T47D (cell line): ENCODE measurements around the gene AMHR2.

ENCODE experiments used
- DNase-seq, 2 experiments: peaks; one replicate each; pipeline versions ENCODE4 v3.0.0 to v3.0.0-alpha.2; 2011 to 2012; ENCODE audit warnings: low read depth in 1 of 2, low spot score in 1 of 2
- JUND ChIP-seq: IDR thresholded peaks from 2 replicates; pipeline ENCODE4 v1.6.1; 2012; ENCODE audit warnings: low read depth
- in situ Hi-C: cut with HindIII; loops from 2 replicates; pipeline ENCODE4 v1.10.0; 2016; ENCODE audit warnings: low sequenced_read_pairs, low pct_unique_long_range_greater_than_20kb

Gene AMHR2

GRCh38 chr12:53465679-53466078, 42.0 kb downstream of the AMHR2 start:
- in situ Hi-C loops, result no loop called here
- no peak for TF ChIP-seq JUND
- no peak for DNase-seq

- no peak for TF ChIP-seq JUND
- DNase-seq, result no peak
- in situ Hi-C loops, result no loop called here
Observed at GRCh38 chr12:53466640-53467039, 43.0 kb downstream of the AMHR2 start.

GRCh38 chr12:53467082-53467481, 43.4 kb downstream of the AMHR2 start:
- in situ Hi-C loops, result no loop called here
- no peak for TF ChIP-seq JUND
- no peak for DNase-seq

- DNase-seq, result no peak
- TF ChIP-seq JUND, result no peak
- in situ Hi-C loops, result no loop called here
Observed at GRCh38 chr12:53467880-53468279, 44.2 kb downstream of the AMHR2 start.

GRCh38 chr12:53468282-53468681, 44.6 kb downstream of the AMHR2 start:
- DNase-seq, result no peak
- in situ Hi-C loops, result no loop called here
- TF ChIP-seq JUND, result no peak

- in situ Hi-C loops, result no loop called here
- no peak for DNase-seq
- TF ChIP-seq JUND, result no peak
Observed at GRCh38 chr12:53472056-53472582, 48.5 kb downstream of the AMHR2 start.

- no peak for TF ChIP-seq JUND
- in situ Hi-C loops, result no loop called here
- DNase-seq, result no peak
Observed at GRCh38 chr12:53474077-53474476, 50.4 kb downstream of the AMHR2 start.

- in situ Hi-C loops, result no loop called here
- no peak for DNase-seq
- no peak for TF ChIP-seq JUND
Observed at GRCh38 chr12:53474819-53475218, 51.2 kb downstream of the AMHR2 start.

GRCh38 chr12:53476769-53477209, 53.1 kb downstream of the AMHR2 start:
- no peak for TF ChIP-seq JUND
- DNase-seq, result no peak
- in situ Hi-C loops, result no loop called here

GRCh38 chr12:53478865-53479264, 55.2 kb downstream of the AMHR2 start:
- in situ Hi-C loops, result no loop called here
- no peak for DNase-seq
- no peak for TF ChIP-seq JUND

- TF ChIP-seq JUND, result no peak
- in situ Hi-C loops, result no loop called here
Observed at GRCh38 chr12:53479331-53479730, 55.7 kb downstream of the AMHR2 start.

GRCh38 chr12:53480491-53481442, 57.1 kb downstream of the AMHR2 start:
- no peak for TF ChIP-seq JUND
- DNase-seq, result no peak
- in situ Hi-C loops, result no loop called here

More at GRCh38 chr12:53479331-53479730, 55.7 kb downstream of the AMHR2 start:
- DNase-seq, result no peak
